GM23248 (cell line): ENCODE results near the gene EFNB3. TPM values are rescaled to one million over a fixed set of nuclear protein-coding genes. Genes with fewer than 3 reads are reported as not detected.

Source experiments
- DNase-seq: peaks from one replicate; pipeline ENCODE4 v3.0.0-alpha.2; 2015
- H2AFZ ChIP-seq: fragments of 200-600 bp; sonication (generic); 2 replicates; pipeline ENCODE4 v1.6.1; 2016; ENCODE audit warnings: antibody characterized with exemption
- H3F3A ChIP-seq: fragments of 200-600 bp; sonication (generic); 2 replicates; pipeline ENCODE4 v1.6.1; 2016; ENCODE audit warnings: mild to moderate bottlenecking, antibody characterized with exemption, mixed run types; ENCODE audit not compliant: insufficient read depth
- H3K27ac ChIP-seq: fragments of 200-600 bp; sonication (generic); 2 replicates; pipeline ENCODE4 v1.5.1; 2016; ENCODE audit warnings: mild to moderate bottlenecking
- H3K27me3 ChIP-seq: fragments of 200-600 bp; sonication (generic); replicated peaks from 2 replicates; pipeline ENCODE4 v1.6.1; 2016; ENCODE audit warnings: mild to moderate bottlenecking; ENCODE audit not compliant: insufficient read depth
- H3K36me3 ChIP-seq: fragments of 200-600 bp; sonication (generic); 2 replicates; pipeline ENCODE4 v1.6.1; 2016; ENCODE audit warnings: low read depth, mild to moderate bottlenecking
- H3K4me1 ChIP-seq: fragments of 200-600 bp; sonication (generic); 2 replicates; pipeline ENCODE4 v1.6.1; 2016; ENCODE audit warnings: mild to moderate bottlenecking; ENCODE audit not compliant: insufficient read depth
- H3K4me2 ChIP-seq: fragments of 200-600 bp; sonication (generic); one replicate; pipeline ENCODE4 v1.6.1; 2016; ENCODE audit warnings: mild to moderate bottlenecking; ENCODE audit not compliant: unreplicated experiment
- H3K4me3 ChIP-seq: fragments of 200-600 bp; sonication (generic); 2 replicates; pipeline ENCODE4 v1.5.1; 2016; ENCODE audit warnings: mild to moderate bottlenecking
- H3K79me2 ChIP-seq: fragments of 200-600 bp; sonication (generic); 2 replicates; pipeline ENCODE4 v1.6.1; 2016; ENCODE audit warnings: mild to moderate bottlenecking; ENCODE audit not compliant: insufficient read depth
- H3K9ac ChIP-seq: fragments of 200-600 bp; sonication (generic); 2 replicates; pipeline ENCODE4 v1.6.1; 2016; ENCODE audit warnings: mild to moderate bottlenecking
- H3K9me2 ChIP-seq: fragments of 200-600 bp; sonication (generic); 2 replicates; pipeline ENCODE4 v1.6.1; 2016; ENCODE audit warnings: mixed run types, mild to moderate bottlenecking, moderate library complexity; ENCODE audit not compliant: insufficient read depth
- H3K9me3 ChIP-seq: fragments of 200-600 bp; sonication (generic); one replicate; pipeline ENCODE4 v1.6.1; 2017; ENCODE audit warnings: low read depth
- H4K20me1 ChIP-seq: fragments of 200-600 bp; sonication (generic); 2 replicates; pipeline ENCODE4 v1.6.0; 2016; ENCODE audit not compliant: insufficient read depth
- EZH2 ChIP-seq: fragments of 200-600 bp; sonication (generic); IDR thresholded peaks from 2 replicates; pipeline ENCODE4 v1.6.1; 2018; ENCODE audit warnings: antibody characterized with exemption, mild to moderate bottlenecking; ENCODE audit not compliant: insufficient read depth, poor library complexity, severe bottlenecking
- EZH2phosphoT487 ChIP-seq: fragments of 200-600 bp; sonication (generic); IDR thresholded peaks from 2 replicates; pipeline ENCODE4 v1.6.1; 2018; ENCODE audit warnings: antibody characterized with exemption, moderate library complexity, mild to moderate bottlenecking, low read depth; ENCODE audit not compliant: insufficient read depth
- WGBS, 2 experiments: methylation state at CpG; one replicate each; pipeline ENCODE4 v1.1.6; 2015 to 2017; ENCODE audit warnings: low lambda C conversion rate in 2 of 2, low coverage in 1 of 2; ENCODE audit errors: missing lambda C conversion rate in 2 of 2; 5-methylcytosine and 5-hydroxymethylcytosine counted together
- in situ Hi-C: fragments of 300-500 bp; cut with MboI; formaldehyde crosslinking; loops from 2 replicates; pipeline ENCODE4 v1.15.0; 2020
- polyA plus RNA-seq: library from polyadenylated mRNA; unstranded; fragments of >200 nt; fragmentation: Nextera tagmentation; extraction: Ambion mirVana; gene quantifications from 2 replicates; pipeline ENCODE4 v1.2.1, GENCODE V29; 2016
- total RNA-seq: library from RNA; depleted of rRNA; stranded (reverse); fragments of >200 nt; shearing (Covaris generic); gene quantifications from 2 replicates; pipeline ENCODE4 v1.2.3, GENCODE V29; 2014

EFNB3 gene
- total and polyA plus RNA-seq, 2 experiments from 2014 or later: 0.99 to 1.8 TPM

- H3F3A ChIP-seq: peaks cover 30% of the 10 kb centered on the region
- H3K9ac ChIP-seq: peak overlapping the region; percentile 100
- peak overlapping the region; percentile 100 for H3K27ac ChIP-seq
- in situ Hi-C loops: no loop called here
- no peaks in the 10 kb centered on the region for H3K36me3 ChIP-seq
- peak overlapping the region; percentile 96 for H3K4me2 ChIP-seq
- DNase-seq: no peak
- peak overlapping the region; percentile 100 for H3K4me3 ChIP-seq
- H3K9me3 ChIP-seq: no peaks in the 10 kb centered on the region
- 69 to 72% methylated on average over 15 of the region's 15 CpGs for WGBS, 2 experiments
- peaks cover 23% of the 10 kb centered on the region for H3K4me1 ChIP-seq
- H2AFZ ChIP-seq: peak overlapping the region; percentile 90
- no peaks in the 10 kb centered on the region for H4K20me1 ChIP-seq
- peaks cover 75% of the 10 kb centered on the region for H3K79me2 ChIP-seq
- H3K27me3 ChIP-seq: no peaks in the 10 kb centered on the region
- H3K9me2 ChIP-seq: no peaks in the 10 kb centered on the region
- TF ChIP-seq EZH2phosphoT487 (no peak), EZH2 (no peak)
Observed at GRCh38 chr17:7684851-7685532, 20.0 kb upstream of the EFNB3 start.

- Histone ChIP-seq H3K27ac (peak overlapping the region; percentile 100), H3K27me3 (no peaks in the 10 kb centered on the region), H3K9me2 (no peaks in the 10 kb centered on the region), H3F3A (peaks cover 30% of the 10 kb centered on the region), H3K36me3 (no peaks in the 10 kb centered on the region), H3K4me2 (peak overlapping the region; percentile 96), H4K20me1 (no peaks in the 10 kb centered on the region), H3K79me2 (peaks cover 75% of the 10 kb centered on the region), H3K4me1 (peaks cover 23% of the 10 kb centered on the region), H3K4me3 (peak overlapping the region; percentile 100), H3K9me3 (no peaks in the 10 kb centered on the region), H2AFZ (peak overlapping the region; percentile 90), H3K9ac (peak overlapping the region; percentile 100)
- TF ChIP-seq EZH2: no peak
- TF ChIP-seq EZH2phosphoT487: no peak
- peak; percentile 98 for DNase-seq
- in situ Hi-C loops: no loop called here
- WGBS, 2 experiments: 4 to 5% methylated on average over 44 of the region's 44 CpGs
Observed at GRCh38 chr17:7685533-7686221, 19.3 kb upstream of the EFNB3 start.

- 1 to 3% methylated on average over 30 of the region's 30 CpGs for WGBS, 2 experiments
- no peak for TF ChIP-seq EZH2
- TF ChIP-seq EZH2phosphoT487: no peak
- H3K27me3 ChIP-seq: no peaks in the 10 kb centered on the region
- peak overlapping the region; percentile 100 for H3K4me3 ChIP-seq
- no peaks in the 10 kb centered on the region for H3K9me3 ChIP-seq
- peak overlapping the region; percentile 100 for H3K9ac ChIP-seq
- DNase-seq: peak; percentile 90
- peak overlapping the region; percentile 90 for H2AFZ ChIP-seq
- H3K27ac ChIP-seq: peak overlapping the region; percentile 100
- no peaks in the 10 kb centered on the region for H4K20me1 ChIP-seq
- peaks cover 23% of the 10 kb centered on the region for H3K4me1 ChIP-seq
- no peaks in the 10 kb centered on the region for H3K36me3 ChIP-seq
- peak overlapping the region; percentile 96 for H3K4me2 ChIP-seq
- H3F3A ChIP-seq: peaks cover 30% of the 10 kb centered on the region
- H3K79me2 ChIP-seq: peaks cover 72% of the 10 kb centered on the region
- no peaks in the 10 kb centered on the region for H3K9me2 ChIP-seq
- in situ Hi-C loops: no loop called here
Observed at GRCh38 chr17:7686222-7687071, 18.6 kb upstream of the EFNB3 start.

- no peaks in the 10 kb centered on the region for H3K9me3 ChIP-seq
- H3K36me3 ChIP-seq: no peaks in the 10 kb centered on the region
- H3F3A ChIP-seq: peaks cover 30% of the 10 kb centered on the region
- H2AFZ ChIP-seq: peak within 1 kb of the TSS; percentile 90
- peaks cover 64% of the 10 kb centered on the region for H3K79me2 ChIP-seq
- in situ Hi-C loops: no loop called here
- H3K27me3 ChIP-seq: no peaks in the 10 kb centered on the region
- TF ChIP-seq EZH2phosphoT487 (no peak), EZH2 (no peak)
- H3K4me2 ChIP-seq: peak within 1 kb of the TSS; percentile 96
- peak; percentile 98 for DNase-seq
- H3K9ac ChIP-seq: peak within 1 kb of the TSS; percentile 100
- peaks cover 23% of the 10 kb centered on the region for H3K4me1 ChIP-seq
- H3K4me3 ChIP-seq: peak within 1 kb of the TSS; percentile 100
- H3K27ac ChIP-seq: peak within 1 kb of the TSS; percentile 100
- no peaks in the 10 kb centered on the region for H3K9me2 ChIP-seq
- WGBS, 2 experiments: 1% methylated on average over 28 to 30 of the region's 30 CpGs
- no peaks in the 10 kb centered on the region for H4K20me1 ChIP-seq
Observed at GRCh38 chr17:7687072-7687907, 17.7 kb upstream of the EFNB3 start, which contains the start of gene TP53. Gene TP53, minus strand, starts transcription at chr17:7687490. Its CDS starts 10,896 bp downstream, at chr17:7676594.
